ENCODE results near the gene ESPNL. TPM values are rescaled to one million over a fixed set of nuclear protein-coding genes. Genes with fewer than 3 reads are reported as not detected.

Gene ESPNL
- total RNA-seq, 4 donors from 2014 or later: 0.14 to 4.4 (median 0.72) TPM

DNA sequence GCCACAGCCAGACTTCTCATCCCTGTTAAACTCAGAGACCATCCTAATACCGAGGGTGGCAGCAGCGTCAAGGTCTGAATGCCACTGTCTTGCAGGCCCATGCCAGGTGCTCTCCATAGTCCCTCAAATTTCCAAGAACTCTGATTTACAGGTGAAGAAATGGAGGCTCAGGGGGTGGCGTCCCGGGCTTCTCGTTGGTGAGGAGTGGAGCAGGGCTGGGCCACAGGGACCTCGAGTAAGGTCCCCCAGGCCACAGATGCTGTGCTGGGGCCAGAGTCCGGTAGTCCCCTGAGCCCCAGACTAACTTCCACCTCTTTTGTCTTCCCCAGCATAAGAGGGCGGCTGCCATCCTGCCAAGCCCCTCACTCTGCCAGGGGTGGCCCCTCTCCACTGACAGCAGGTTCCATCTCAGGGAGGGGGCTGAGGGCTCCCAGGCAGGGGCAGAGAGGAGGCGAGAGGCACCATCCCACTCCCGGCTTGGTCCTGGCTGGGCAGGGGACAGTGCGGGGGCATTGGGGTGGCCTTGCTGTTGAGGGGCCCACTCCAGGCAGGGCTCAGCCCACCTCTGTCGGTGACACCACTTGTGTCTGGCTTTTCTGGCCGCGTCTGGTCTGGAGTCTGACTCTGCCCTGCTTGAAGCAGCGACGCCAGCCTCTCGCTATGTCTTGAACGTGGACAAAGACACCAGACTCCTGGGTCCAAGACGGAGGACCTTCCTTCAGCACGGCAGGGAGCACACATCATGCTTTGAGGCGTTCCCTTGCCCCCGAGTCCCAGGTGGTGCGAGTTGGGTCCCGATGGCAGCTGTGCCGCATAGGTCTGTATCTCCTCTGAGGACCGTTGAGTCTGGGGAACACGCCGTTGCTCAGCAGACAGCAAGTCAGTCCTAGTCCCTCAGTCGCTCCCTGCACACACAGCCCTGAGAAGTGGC is 22.4 kb downstream of the ESPNL start:
- 81% methylated on average over 26 of the region's 29 CpGs; no CpG with 5 or more reads in 1 of the 2 donors for WGBS, 2 donors (ENCODE audit: low coverage in 1 of 2)
- DNase-seq: no peak
- in situ Hi-C loops (cut with MboI; ENCODE audit: low pct_ligation_motif_present in 1 of 4, low pct_unique_long_range_greater_than_20kb in 1 of 4, low sequenced_read_pairs in 3 of 4): no loop called here
- Histone ChIP-seq H3K4me3 (no peak overlapping the region), H3K36me3 (no peaks in the 10 kb centered on the region), H3K9me3 (no peaks in the 10 kb centered on the region), H3K4me1 (peaks cover 0 to 6% (median 0%) of the 10 kb centered on the region in 4 donors), H3K27me3 (peaks cover 8% of the 10 kb centered on the region), H3K27ac (no peak overlapping the region)
- intact Hi-C loops (cut with DNase I; ENCODE audit: low total_unique reads): no loop called here
- TF ChIP-seq POLR2A (IDR thresholded peaks at IDR 0.05): no peak
- TF ChIP-seq, protein P1, sequence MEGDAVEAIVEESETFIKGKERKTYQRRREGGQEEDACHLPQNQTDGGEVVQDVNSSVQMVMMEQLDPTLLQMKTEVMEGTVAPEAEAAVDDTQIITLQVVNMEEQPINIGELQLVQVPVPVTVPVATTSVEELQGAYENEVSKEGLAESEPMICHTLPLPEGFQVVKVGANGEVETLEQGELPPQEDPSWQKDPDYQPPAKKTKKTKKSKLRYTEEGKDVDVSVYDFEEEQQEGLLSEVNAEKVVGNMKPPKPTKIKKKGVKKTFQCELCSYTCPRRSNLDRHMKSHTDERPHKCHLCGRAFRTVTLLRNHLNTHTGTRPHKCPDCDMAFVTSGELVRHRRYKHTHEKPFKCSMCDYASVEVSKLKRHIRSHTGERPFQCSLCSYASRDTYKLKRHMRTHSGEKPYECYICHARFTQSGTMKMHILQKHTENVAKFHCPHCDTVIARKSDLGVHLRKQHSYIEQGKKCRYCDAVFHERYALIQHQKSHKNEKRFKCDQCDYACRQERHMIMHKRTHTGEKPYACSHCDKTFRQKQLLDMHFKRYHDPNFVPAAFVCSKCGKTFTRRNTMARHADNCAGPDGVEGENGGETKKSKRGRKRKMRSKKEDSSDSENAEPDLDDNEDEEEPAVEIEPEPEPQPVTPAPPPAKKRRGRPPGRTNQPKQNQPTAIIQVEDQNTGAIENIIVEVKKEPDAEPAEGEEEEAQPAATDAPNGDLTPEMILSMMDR (IDR thresholded peaks at IDR 0.05): no peak
- no peak for TF ChIP-seq POLR2AphosphoS5 (IDR thresholded peaks at IDR 0.05)
- TF ChIP-seq EP300 (IDR thresholded peaks at IDR 0.05; ENCODE audit: low read depth): no peak

DNA sequence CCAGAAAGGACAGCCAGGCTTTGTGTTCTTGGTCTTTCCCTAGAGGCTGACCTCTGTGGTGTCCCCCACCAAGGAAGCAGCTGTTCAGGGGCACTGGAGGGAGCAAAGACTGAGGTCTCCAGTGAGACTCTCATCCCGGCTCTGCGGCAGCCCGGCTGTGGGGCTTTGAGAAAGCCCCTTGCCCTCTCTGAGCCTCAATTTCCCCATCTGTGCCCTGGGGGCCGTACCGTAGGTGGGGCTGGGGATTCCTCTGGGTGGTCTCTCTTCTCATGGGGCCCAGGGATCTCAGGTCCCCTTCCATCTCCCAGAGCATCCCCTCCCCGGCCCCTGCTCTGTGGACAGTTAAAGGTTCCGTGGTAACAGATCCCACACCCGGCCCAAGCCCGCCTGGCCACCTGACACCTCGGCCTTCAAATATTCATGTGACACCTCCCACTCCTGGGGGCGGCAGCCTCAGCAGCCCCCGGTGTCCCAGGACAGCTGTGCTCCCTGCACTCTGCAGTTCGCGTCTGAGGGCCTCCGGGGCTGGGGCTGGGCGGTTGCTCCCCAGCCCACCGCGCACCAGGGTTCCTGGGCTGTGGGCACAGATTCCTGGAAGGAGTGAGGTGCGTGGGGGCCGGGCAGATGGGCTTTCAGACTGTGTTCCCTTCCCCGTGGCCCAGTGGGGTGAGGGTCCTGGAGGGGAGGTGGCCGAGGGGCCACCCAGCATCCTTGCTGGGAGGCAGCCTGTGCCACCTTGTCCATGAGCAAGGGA is 23.3 kb downstream of the ESPNL start:
- TF ChIP-seq EP300 (IDR thresholded peaks at IDR 0.05; ENCODE audit: low read depth) (no peak), POLR2AphosphoS5 (IDR thresholded peaks at IDR 0.05) (no peak), POLR2A (IDR thresholded peaks at IDR 0.05) (no peak)
- TF ChIP-seq, protein P1 (IDR thresholded peaks at IDR 0.05): no peak
- no peak for DNase-seq
- peaks cover 0 to 7% (median 0%) of the 10 kb centered on the region in 4 donors for H3K4me1 ChIP-seq
- H3K4me3 ChIP-seq: no peak overlapping the region
- WGBS, 2 donors (ENCODE audit: low coverage in 1 of 2): 83% methylated on average over 15 of the region's 22 CpGs; no CpG with 5 or more reads in 1 of the 2 donors
- no peaks in the 10 kb centered on the region for H3K36me3 ChIP-seq
- no peaks in the 10 kb centered on the region for H3K9me3 ChIP-seq
- in situ Hi-C loops (cut with MboI; ENCODE audit: low pct_ligation_motif_present in 1 of 4, low pct_unique_long_range_greater_than_20kb in 1 of 4, low sequenced_read_pairs in 3 of 4) (no loop called here), intact Hi-C loops (cut with DNase I; ENCODE audit: low total_unique reads) (no loop called here)
- peaks cover 8% of the 10 kb centered on the region for H3K27me3 ChIP-seq
- H3K27ac ChIP-seq: no peak overlapping the region

GRCh38 chr2:238123991-238124470 is 23.9 kb downstream of the ESPNL start:
- peaks cover 0 to 7% (median 0%) of the 10 kb centered on the region in 4 donors for H3K4me1 ChIP-seq
- no peaks in the 10 kb centered on the region for H3K36me3 ChIP-seq
- H3K9me3 ChIP-seq: no peaks in the 10 kb centered on the region
- in situ Hi-C loops (cut with MboI; ENCODE audit: low pct_ligation_motif_present in 1 of 4, low pct_unique_long_range_greater_than_20kb in 1 of 4, low sequenced_read_pairs in 3 of 4) (no loop called here), intact Hi-C loops (cut with DNase I; ENCODE audit: low total_unique reads) (no loop called here)
- 77% methylated on average over 14 of the region's 14 CpGs; no CpG with 5 or more reads in 1 of the 2 donors for WGBS, 2 donors (ENCODE audit: low coverage in 1 of 2)
- DNase-seq: no peak
- H3K27ac ChIP-seq: no peak overlapping the region
- no peak overlapping the region for H3K4me3 ChIP-seq
- TF ChIP-seq POLR2A (IDR thresholded peaks at IDR 0.05) (no peak), POLR2AphosphoS5 (IDR thresholded peaks at IDR 0.05) (no peak), EP300 (IDR thresholded peaks at IDR 0.05; ENCODE audit: low read depth) (no peak)
- TF ChIP-seq, protein P1 (IDR thresholded peaks at IDR 0.05): no peak
- H3K27me3 ChIP-seq: peaks cover 8% of the 10 kb centered on the region

All from transverse colon (tissue), 4 donors.